H9 (cell line): Measurements from ENCODE around the gene STAC2. TPM values are rescaled to one million over a fixed set of nuclear protein-coding genes. Genes with fewer than 3 reads are reported as not detected.

ENCODE experiments used
- DNase-seq: peaks from one replicate; pipeline ENCODE4 v3.0.0-alpha.2; 2017
- H2AFZ ChIP-seq: one replicate; pipeline ENCODE4 v1.6.1; 2013; ENCODE audit warnings: mild to moderate bottlenecking, low read length, control low read depth, moderate library complexity
- H2AK5ac ChIP-seq: 2 replicates; pipeline ENCODE4 v1.6.1; 2013; ENCODE audit warnings: low read length, control low read depth, mixed read lengths; ENCODE audit not compliant: insufficient read length
- H2BK120ac ChIP-seq: one replicate; pipeline ENCODE4 v1.6.1; 2013; ENCODE audit warnings: low read depth, mild to moderate bottlenecking, low read length, control low read depth, inconsistent platforms; ENCODE audit not compliant: poor library complexity, severe bottlenecking
- H2BK12ac ChIP-seq: 2 replicates; pipeline ENCODE4 v1.6.1; 2013; ENCODE audit warnings: low read length, control low read depth, mixed read lengths, low read depth; ENCODE audit not compliant: insufficient read length
- H2BK15ac ChIP-seq: 2 replicates; pipeline ENCODE4 v1.6.1; 2013; ENCODE audit warnings: low read depth, low read length, control low read depth
- H2BK20ac ChIP-seq: one replicate; pipeline ENCODE4 v1.6.1; 2013; ENCODE audit warnings: low read depth, mild to moderate bottlenecking, low read length, control low read depth, inconsistent platforms; ENCODE audit not compliant: poor library complexity, severe bottlenecking
- H2BK5ac ChIP-seq: 2 replicates; pipeline ENCODE4 v1.6.1; 2013; ENCODE audit warnings: low read length, control low read depth, mixed read lengths; ENCODE audit not compliant: insufficient read length
- H3K14ac ChIP-seq: 2 replicates; pipeline ENCODE4 v1.6.1; 2013; ENCODE audit warnings: low read length, control low read depth; ENCODE audit not compliant: insufficient read depth
- H3K18ac ChIP-seq: 2 replicates; pipeline ENCODE4 v1.6.1; 2013; ENCODE audit warnings: low read depth, mild to moderate bottlenecking, mixed read lengths, low read length, control low read depth; ENCODE audit not compliant: insufficient read length
- H3K23ac ChIP-seq: 2 replicates; pipeline ENCODE4 v1.6.1; 2013; ENCODE audit warnings: low read length, control low read depth, mixed read lengths, low read depth; ENCODE audit not compliant: insufficient read length
- H3K23me2 ChIP-seq: 2 replicates; pipeline ENCODE4 v1.6.1; 2013; ENCODE audit warnings: low read depth, mild to moderate bottlenecking, mixed read lengths, low read length, control low read depth; ENCODE audit not compliant: insufficient read length, poor library complexity, severe bottlenecking
- H3K27ac ChIP-seq: 2 replicates; pipeline ENCODE4 v1.5.1; 2013; ENCODE audit warnings: low read length, control low read depth, mixed read lengths, low read depth; ENCODE audit not compliant: insufficient read length
- H3K27me3 ChIP-seq: 2 replicates; pipeline ENCODE4 v1.6.1; 2013; ENCODE audit warnings: low read length, control low read depth, inconsistent platforms; ENCODE audit not compliant: insufficient read depth
- H3K4ac ChIP-seq: 2 replicates; pipeline ENCODE4 v1.6.1; 2013; ENCODE audit warnings: low read depth, mild to moderate bottlenecking, control low read depth, inconsistent platforms, low read length, moderate library complexity
- H3K4me1 ChIP-seq: 2 replicates; pipeline ENCODE4 v1.6.1; 2013; ENCODE audit warnings: low read length, control low read depth, inconsistent platforms; ENCODE audit not compliant: insufficient read depth
- H3K4me2 ChIP-seq: 2 replicates; pipeline ENCODE4 v1.6.1; 2013; ENCODE audit warnings: low read length, control low read depth, mixed read lengths; ENCODE audit not compliant: insufficient read length, insufficient read depth
- H3K56ac ChIP-seq: 2 replicates; pipeline ENCODE4 v1.6.1; 2013; ENCODE audit warnings: low read depth, mild to moderate bottlenecking, mixed read lengths, low read length, control low read depth; ENCODE audit not compliant: insufficient read length
- H3K79me1 ChIP-seq: 2 replicates; pipeline ENCODE4 v1.6.1; 2013; ENCODE audit warnings: low read depth, mild to moderate bottlenecking, moderate library complexity, low read length, control low read depth, inconsistent platforms; ENCODE audit not compliant: insufficient read depth, poor library complexity, severe bottlenecking
- H3K79me2 ChIP-seq: 2 replicates; pipeline ENCODE4 v1.6.1; 2013; ENCODE audit warnings: low read length, control low read depth, inconsistent platforms; ENCODE audit not compliant: insufficient read depth
- H3K9ac ChIP-seq: 2 replicates; pipeline ENCODE4 v1.6.1; 2013; ENCODE audit warnings: low read length, control low read depth, mixed read lengths; ENCODE audit not compliant: insufficient read length; ENCODE audit errors: extremely low read depth
- H3K9me3 ChIP-seq: one replicate; pipeline ENCODE4 v1.6.1; 2013; ENCODE audit warnings: low read depth, low read length, inconsistent platforms; ENCODE audit not compliant: control insufficient read depth
- H3T11ph ChIP-seq: one replicate; pipeline ENCODE4 v1.6.1; 2013; ENCODE audit warnings: mild to moderate bottlenecking, low read length, control low read depth, inconsistent platforms
- H4K20me1 ChIP-seq: one replicate; pipeline ENCODE4 v1.6.1; 2013; ENCODE audit not compliant: control insufficient read depth, insufficient read length, insufficient read depth
- H4K5ac ChIP-seq: 2 replicates; pipeline ENCODE4 v1.6.1; 2013; ENCODE audit warnings: low read depth, mild to moderate bottlenecking, mixed read lengths, low read length, control low read depth; ENCODE audit not compliant: insufficient read length
- H4K8ac ChIP-seq: replicated peaks from 2 replicates; pipeline ENCODE4 v1.6.1; 2013; ENCODE audit warnings: low read length, control low read depth, mixed read lengths, low read depth; ENCODE audit not compliant: insufficient read length
- H4K91ac ChIP-seq: 2 replicates; pipeline ENCODE4 v1.6.1; 2013; ENCODE audit warnings: low read depth, mild to moderate bottlenecking, moderate library complexity, mixed read lengths, low read length, control low read depth; ENCODE audit not compliant: insufficient read length
- H3K27ac Mint-ChIP-seq, 3 experiments: 2 replicates in 2 of 3; 3 replicates in 1 of 3; pipeline ENCODE4 v1.8.0; 2020 to 2021; ENCODE audit warnings: mixed read lengths in 3 of 3, mild to moderate bottlenecking in 1 of 3, moderate library complexity in 1 of 3
- H3K27me3 Mint-ChIP-seq: 2 replicates; pipeline ENCODE4 v1.8.0; 2021; ENCODE audit warnings: low read depth, mild to moderate bottlenecking, moderate library complexity, mixed read lengths
- H3K36me3 Mint-ChIP-seq, 3 experiments: 2 replicates in 2 of 3; 3 replicates in 1 of 3; pipeline ENCODE4 v1.8.0; 2020 to 2021; ENCODE audit warnings: low read depth in 3 of 3, mixed read lengths in 3 of 3; ENCODE audit not compliant: insufficient read depth in 1 of 3
- H3K4me1 Mint-ChIP-seq, 2 experiments: 2 replicates each; pipeline ENCODE4 v1.8.0; 2020; ENCODE audit warnings: mixed read lengths in 2 of 2
- H3K4me3 Mint-ChIP-seq, 2 experiments: 2 replicates in 1 of 2; 3 replicates in 1 of 2; pipeline ENCODE4 v1.8.0; 2020 to 2021; ENCODE audit warnings: mild to moderate bottlenecking in 2 of 2, mixed read lengths in 2 of 2, moderate library complexity in 1 of 2
- H3K9me3 Mint-ChIP-seq, 2 experiments: 2 replicates in 1 of 2; 3 replicates in 1 of 2; pipeline ENCODE4 v1.8.0; 2020; ENCODE audit warnings: mild to moderate bottlenecking in 2 of 2, mixed read lengths in 2 of 2, moderate library complexity in 1 of 2
- CTCF ChIP-seq: fragments of 200-600 bp; sonication (generic); conservative IDR thresholded peaks from 3 replicates; pipeline ENCODE4 v1.8.0; 2021; ENCODE audit warnings: antibody characterized with exemption, mild to moderate bottlenecking
- WGBS: extraction: QIAGEN DNeasy Blood & Tissue Kit; methylation state at CpG from one replicate; pipeline ENCODE4 v1.1.7; 2013; ENCODE audit warnings: missing lambda C conversion rate, low lambda C conversion rate, mixed read lengths; ENCODE audit not compliant: insufficient read length; ENCODE audit errors: extremely low coverage; 5-methylcytosine and 5-hydroxymethylcytosine counted together
- total RNA-seq: library from RNA; stranded (reverse); gene quantifications from 2 replicates; pipeline ENCODE4 v1.2.1, GENCODE V29; 2021

STAC2 gene
- total RNA-seq, 1 experiment from 2014 or later, result 2.5 TPM

- DNase-seq, result no peak
- Histone ChIP-seq H3K4me1 (no peaks in the 10 kb centered on the region), H2BK15ac (no peak overlapping the region), H3K79me1 (no peaks in the 10 kb centered on the region), H2BK20ac (no peak overlapping the region), H3K14ac (no peak overlapping the region), H3T11ph (no peak overlapping the region), H3K56ac (no peak overlapping the region), H3K23me2 (peaks cover 4% of the 10 kb centered on the region), H3K4ac (no peak overlapping the region), H3K23ac (no peak overlapping the region), H4K91ac (no peak overlapping the region), H3K79me2 (no peaks in the 10 kb centered on the region), H2BK5ac (no peak overlapping the region), H3K4me2 (no peak overlapping the region), H3K27me3 (0 out of 2 replicates have a peak, but pooled peaks cover 2% of the 10 kb centered on the region), H4K8ac (no peak overlapping the region), H4K20me1 (no peaks in the 10 kb centered on the region), H3K9ac (no peak overlapping the region), H2BK12ac (no peak overlapping the region), H3K18ac (no peak overlapping the region), H4K5ac (no peak overlapping the region), H2AK5ac (no peak overlapping the region), H2AFZ (no peak overlapping the region), H2BK120ac (no peak overlapping the region), H3K27ac (no peak overlapping the region), H3K9me3 (no peaks in the 10 kb centered on the region)
- Mint-ChIP-seq H3K27me3 (peaks cover 4% of the 10 kb centered on the region), H3K36me3 (no peaks in the 10 kb centered on the region), H3K9me3 (no peaks in the 10 kb centered on the region), H3K27ac (peak overlapping the region in 1 of 3 experiments; percentile 67; a peak in 1 of 7 replicates), H3K4me3 (no peak overlapping the region), H3K4me1 (peaks cover 14 to 23% of the 10 kb centered on the region in 2 experiments)
- TF ChIP-seq CTCF, result no peak
- no CpG with 5 or more reads among the region's 6 CpGs for WGBS
Observed at GRCh38 chr17:39236981-39237441, 11.3 kb upstream of the STAC2 start.
